GM21529 (cell line): Measurements from ENCODE around the gene STRADB.
A peak's percentile ranks its signal among the peaks of the same experiment; 100 is the strongest.
"Not testable (repeated sequence)": the region's sequence is repeated elsewhere in the genome, so short reads cannot be mapped to it uniquely, and the experiment has no call there.

Source experiments
- ATAC-seq: cut with Tn5 transposase; IDR thresholded peaks from one replicate; pipeline ENCODE4 v1.9.1; 2021; ENCODE audit not compliant: unreplicated experiment

The STRADB gene

GRCh38 chr2:201430322-201430721 lies 21.2 kb upstream of the STRADB start:
- ATAC-seq: not testable (repeated sequence)

- ATAC-seq: no peak
Observed at GRCh38 chr2:201430839-201431238, 20.7 kb upstream of the STRADB start.

GRCh38 chr2:201432038-201432620 lies 19.4 kb upstream of the STRADB start:
- no peak for ATAC-seq

- ATAC-seq: no peak
Observed at GRCh38 chr2:201432621-201433393, 18.7 kb upstream of the STRADB start.

GRCh38 chr2:201433394-201433995 lies 18.0 kb upstream of the STRADB start:
- ATAC-seq: no peak

- ATAC-seq: no peak
Observed at GRCh38 chr2:201436141-201436540, 15.4 kb upstream of the STRADB start.

GRCh38 chr2:201439336-201439922 lies 12.1 kb upstream of the STRADB start:
- not testable (repeated sequence) for ATAC-seq

GRCh38 chr2:201440182-201440581 lies 11.4 kb upstream of the STRADB start:
- ATAC-seq: no peak

- peak; percentile 79 for ATAC-seq
Observed at GRCh38 chr2:201441409-201441808, 10.1 kb upstream of the STRADB start.

GRCh38 chr2:201444746-201445465 lies 6.6 kb upstream of the STRADB start:
- no peak for ATAC-seq

- ATAC-seq: no peak
Observed at GRCh38 chr2:201447086-201447485, 4.5 kb upstream of the STRADB start.

- no peak for ATAC-seq
Observed at GRCh38 chr2:201448061-201448460, 3.5 kb upstream of the STRADB start.

GRCh38 chr2:201448701-201449100 lies 2.8 kb upstream of the STRADB start:
- ATAC-seq: no peak

GRCh38 chr2:201450954-201451291 lies 617 bp upstream of the STRADB start:
- peak; percentile 31 for ATAC-seq

- ATAC-seq: no peak
Observed at GRCh38 chr2:201452058-201452921, 750 bp downstream of the STRADB start.

GRCh38 chr2:201452922-201453643 lies 1.5 kb downstream of the STRADB start:
- no peak for ATAC-seq

- no peak for ATAC-seq
Observed at GRCh38 chr2:201458381-201458780, 6.8 kb downstream of the STRADB start.

GRCh38 chr2:201460532-201460931 lies 9.0 kb downstream of the STRADB start:
- no peak for ATAC-seq

GRCh38 chr2:201464547-201464946 lies 13.0 kb downstream of the STRADB start:
- no peak for ATAC-seq

GRCh38 chr2:201465524-201465971 lies 14.0 kb downstream of the STRADB start:
- ATAC-seq: no peak
